Measurements from ENCODE around the gene TPI1.
"Not testable (repeated sequence)": the region's sequence is repeated elsewhere in the genome, so short reads cannot be mapped to it uniquely, and the experiment has no call there.

Gene TPI1

GRCh38 chr12:6869049-6870021, 2.0 kb downstream of the TPI1 start:
- no peak for DNase-seq (ENCODE audit: low read depth)

- DNase-seq (ENCODE audit: low read depth), result not testable (repeated sequence)
Observed at GRCh38 chr12:6870304-6870703, 3.0 kb downstream of the TPI1 start.

- no peak for DNase-seq (ENCODE audit: low read depth)
Observed at GRCh38 chr12:6871052-6871957, 4.0 kb downstream of the TPI1 start.

GRCh38 chr12:6872073-6873048, 5.0 kb downstream of the TPI1 start:
- DNase-seq (ENCODE audit: low read depth), result no peak

DNA sequence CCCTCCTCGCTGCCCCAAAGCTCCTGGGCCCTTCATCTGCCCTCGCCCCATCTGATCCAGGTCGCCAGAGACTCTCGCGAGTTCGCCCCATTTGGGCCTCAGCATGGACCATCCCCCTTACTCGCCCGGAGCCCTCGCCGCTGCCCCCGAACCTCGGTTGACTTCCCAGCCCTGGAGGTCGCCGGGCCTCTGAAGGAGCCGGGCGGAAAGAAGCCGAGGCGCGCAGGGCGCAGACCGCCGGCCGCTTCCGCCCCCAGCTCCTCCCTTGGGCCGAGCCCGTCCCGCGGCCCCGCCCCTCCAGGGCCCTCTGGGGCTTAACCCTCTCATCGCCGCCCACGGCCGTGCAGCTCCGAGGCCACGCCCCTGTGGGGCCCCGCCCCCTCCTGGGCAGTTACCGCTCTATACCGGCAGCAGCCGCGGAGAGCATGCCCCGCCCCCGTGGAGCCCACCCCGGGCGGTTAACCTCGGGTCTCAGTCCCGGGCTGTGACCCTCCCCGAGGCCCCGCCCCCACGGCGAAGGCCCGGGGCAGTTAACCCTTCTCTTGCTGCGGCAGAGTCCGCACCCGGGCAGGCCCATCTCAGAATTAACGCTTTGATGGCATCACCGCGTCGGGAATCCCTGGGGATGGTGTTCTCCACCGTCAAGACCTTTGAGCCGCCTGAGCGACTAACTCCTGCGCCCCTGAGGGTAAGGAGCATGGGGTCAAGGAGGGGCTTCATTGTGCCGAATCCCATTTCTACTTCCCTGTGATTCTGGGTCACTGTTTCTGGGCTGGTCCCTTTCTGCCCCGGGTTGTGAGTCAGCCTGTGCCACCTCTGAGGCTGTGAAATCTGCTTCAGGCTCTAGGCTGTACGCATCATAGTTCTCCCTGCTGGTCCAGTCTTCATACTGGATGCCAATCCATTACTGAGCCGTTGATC, 6.0 kb downstream of the TPI1 start, which contains the start of gene SPSB2:
Gene SPSB2, minus strand, starts transcription at position 210 of the 921 bp plus-strand sequence. CDS start 402 bp downstream, outside the sequence.
- peak; percentile 56 for DNase-seq (ENCODE audit: low read depth)

- not testable (repeated sequence) for DNase-seq (ENCODE audit: low read depth)
Observed at GRCh38 chr12:6874015-6874368, 6.7 kb downstream of the TPI1 start.

DNA sequence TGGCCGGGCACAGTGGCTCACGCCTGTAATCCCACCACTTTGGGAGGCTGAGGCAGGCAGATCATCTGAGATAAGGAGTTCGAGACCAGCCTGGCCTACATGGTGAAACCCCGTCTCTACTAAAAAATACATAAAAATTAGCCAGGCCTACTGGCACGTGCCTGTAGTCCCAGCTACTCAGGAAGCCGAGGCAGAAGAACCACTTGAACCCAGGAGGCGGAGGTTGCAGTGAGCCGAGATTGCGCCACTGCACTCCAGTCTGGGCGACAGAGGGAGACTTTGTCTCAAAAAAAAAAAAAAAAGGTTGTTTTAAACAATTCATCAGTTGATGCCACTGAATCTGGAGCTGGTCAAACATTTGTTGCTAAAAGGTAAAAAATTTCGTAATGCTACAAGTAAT, 12.5 kb downstream of the TPI1 start:
- not testable (repeated sequence) for DNase-seq (ENCODE audit: low read depth)

DNA sequence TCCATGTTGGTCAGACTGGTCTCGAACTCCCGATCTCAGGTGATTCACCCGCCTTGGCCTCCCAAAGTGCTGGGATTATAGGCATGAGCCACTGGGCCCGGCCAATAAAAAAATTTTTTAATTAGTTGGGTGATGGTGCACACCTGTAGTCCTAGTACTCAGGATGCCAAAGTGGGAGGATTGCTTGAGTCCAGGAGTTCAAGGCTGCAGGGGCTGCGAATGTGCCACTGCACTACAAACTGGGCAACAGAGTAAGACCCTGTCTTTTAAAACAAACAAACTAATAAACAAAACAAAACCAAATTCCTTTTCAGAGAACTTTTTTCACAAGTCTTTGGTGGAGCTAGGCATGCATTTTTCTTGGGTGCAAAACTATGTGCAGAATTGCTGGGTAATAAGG, 15.9 kb downstream of the TPI1 start:
- DNase-seq (ENCODE audit: low read depth), result no peak

DNA sequence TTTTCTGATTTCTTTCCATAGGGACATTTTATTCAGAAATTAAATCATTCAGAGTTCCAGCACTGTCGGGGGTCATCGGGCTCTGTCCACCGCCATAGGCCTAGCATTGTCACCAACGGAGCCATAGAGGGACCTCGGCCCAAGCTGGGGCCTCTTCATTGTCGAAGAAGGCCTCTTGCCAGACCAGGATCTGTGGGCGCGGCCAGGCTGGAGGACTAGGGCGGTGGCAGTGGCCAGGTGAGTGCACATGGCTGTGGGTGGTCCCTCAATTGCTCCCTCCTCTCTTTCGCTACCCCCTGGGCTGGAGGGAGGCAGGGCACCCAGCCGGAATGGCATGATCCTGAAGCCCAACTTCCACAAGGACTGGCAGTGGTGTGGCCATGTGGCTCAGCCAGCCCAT, 16.4 kb downstream of the TPI1 start:
- DNase-seq (ENCODE audit: low read depth), result no peak

DNA sequence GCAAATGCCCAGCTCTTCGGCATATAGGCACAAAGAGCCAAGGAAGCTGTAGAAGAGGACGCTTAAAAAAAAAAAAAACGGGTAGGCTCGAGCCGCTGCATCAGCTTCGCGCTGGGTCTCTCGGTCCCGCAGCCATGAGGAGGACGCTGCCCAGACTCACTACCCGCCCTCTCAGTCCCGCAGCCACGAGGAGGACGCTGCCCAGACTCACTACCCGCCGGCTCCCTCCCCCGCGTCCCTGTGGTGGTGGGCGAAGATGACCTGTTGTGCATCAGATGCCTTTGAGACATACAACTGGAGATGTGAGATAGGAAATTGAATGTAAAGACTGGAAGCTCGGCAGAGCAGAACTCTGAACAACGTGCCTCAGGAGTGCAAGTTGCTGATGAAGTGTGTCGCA, 17.2 kb downstream of the TPI1 start:
- DNase-seq (ENCODE audit: low read depth), result no peak

GRCh38 chr12:6886206-6886999, 19.1 kb downstream of the TPI1 start:
- not testable (repeated sequence) for DNase-seq (ENCODE audit: low read depth)

GRCh38 chr12:6887460-6887859, 20.1 kb downstream of the TPI1 start:
- no peak for DNase-seq (ENCODE audit: low read depth)

DNA sequence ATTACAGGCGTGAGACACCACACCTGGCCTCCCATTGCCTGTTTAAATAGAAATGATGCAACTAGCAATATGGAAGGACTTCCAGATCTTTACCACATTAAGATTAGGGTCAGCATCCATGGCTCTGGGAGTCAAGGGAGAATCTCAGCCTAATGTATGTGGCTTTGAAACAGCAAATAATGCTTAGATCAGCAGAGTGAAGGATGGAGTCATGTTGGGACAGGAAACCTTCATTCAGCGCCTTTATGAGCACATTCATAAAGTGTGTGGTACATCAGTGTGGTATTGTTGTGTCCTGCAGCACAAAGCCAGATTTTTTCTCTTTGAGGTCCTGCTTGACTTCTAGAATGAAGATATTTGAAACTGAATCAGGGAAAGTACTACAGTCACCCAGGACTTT, 21.0 kb downstream of the TPI1 start:
- DNase-seq (ENCODE audit: low read depth), result no peak

DNA sequence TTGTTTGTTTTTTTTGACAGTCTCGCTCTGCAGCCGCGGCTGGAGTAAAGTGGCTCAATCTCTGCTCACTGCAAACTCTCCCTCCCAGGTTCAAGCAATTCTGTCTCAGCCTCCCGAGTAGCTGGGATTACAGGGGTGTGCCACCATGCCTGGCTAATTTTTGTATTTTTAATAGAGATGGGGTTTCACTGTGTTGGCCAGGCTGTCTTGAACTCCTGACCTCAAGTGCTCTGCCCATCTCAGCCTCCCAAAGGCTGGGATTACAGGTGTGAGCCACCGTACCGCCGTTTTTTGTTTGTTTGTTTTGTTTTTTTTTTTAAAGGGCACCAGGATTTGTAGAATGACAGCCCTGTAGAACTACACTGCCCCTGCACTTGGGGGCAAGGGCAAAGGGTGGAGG, 21.5 kb downstream of the TPI1 start:
- DNase-seq (ENCODE audit: low read depth), result not testable (repeated sequence)

DNA sequence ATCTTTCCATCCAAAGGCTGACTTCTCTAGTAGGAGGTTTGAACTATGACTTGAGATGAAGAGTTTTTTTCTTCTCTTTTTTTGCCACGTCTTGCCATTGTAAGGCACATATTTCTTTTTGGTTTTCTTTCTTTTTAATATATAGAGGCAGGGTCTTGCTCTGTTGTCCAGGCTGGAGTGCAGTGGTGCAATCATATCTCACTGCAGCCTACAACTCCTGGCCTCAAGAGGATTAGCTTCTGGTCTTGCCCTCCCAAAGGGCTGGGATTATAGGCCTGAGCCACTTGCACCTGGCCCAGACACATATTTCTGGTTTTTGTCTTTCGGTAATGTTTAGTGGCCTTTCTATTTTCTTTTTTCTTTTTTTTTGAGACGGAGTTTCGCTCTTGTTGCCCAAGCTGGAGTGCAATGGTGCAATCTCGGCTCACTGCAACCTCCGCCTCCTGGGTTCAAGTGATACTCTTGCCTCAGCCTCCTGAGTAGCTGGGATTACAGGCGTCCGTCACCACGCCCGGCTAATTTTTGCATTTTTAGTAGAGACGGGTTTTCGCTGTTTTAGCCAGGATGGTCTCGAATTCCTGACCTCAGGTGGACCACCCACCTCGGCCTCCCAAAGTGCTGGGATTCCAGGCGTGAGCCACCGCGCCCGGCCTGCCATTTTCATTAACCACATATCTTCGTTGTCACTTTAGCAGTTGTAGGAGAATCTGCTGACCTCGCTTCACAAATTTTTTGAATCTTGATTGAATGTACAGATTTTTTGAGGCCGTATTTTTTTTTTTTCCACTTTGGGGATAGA, 22.6 kb downstream of the TPI1 start:
- DNase-seq (ENCODE audit: low read depth), result not testable (repeated sequence)

DNA sequence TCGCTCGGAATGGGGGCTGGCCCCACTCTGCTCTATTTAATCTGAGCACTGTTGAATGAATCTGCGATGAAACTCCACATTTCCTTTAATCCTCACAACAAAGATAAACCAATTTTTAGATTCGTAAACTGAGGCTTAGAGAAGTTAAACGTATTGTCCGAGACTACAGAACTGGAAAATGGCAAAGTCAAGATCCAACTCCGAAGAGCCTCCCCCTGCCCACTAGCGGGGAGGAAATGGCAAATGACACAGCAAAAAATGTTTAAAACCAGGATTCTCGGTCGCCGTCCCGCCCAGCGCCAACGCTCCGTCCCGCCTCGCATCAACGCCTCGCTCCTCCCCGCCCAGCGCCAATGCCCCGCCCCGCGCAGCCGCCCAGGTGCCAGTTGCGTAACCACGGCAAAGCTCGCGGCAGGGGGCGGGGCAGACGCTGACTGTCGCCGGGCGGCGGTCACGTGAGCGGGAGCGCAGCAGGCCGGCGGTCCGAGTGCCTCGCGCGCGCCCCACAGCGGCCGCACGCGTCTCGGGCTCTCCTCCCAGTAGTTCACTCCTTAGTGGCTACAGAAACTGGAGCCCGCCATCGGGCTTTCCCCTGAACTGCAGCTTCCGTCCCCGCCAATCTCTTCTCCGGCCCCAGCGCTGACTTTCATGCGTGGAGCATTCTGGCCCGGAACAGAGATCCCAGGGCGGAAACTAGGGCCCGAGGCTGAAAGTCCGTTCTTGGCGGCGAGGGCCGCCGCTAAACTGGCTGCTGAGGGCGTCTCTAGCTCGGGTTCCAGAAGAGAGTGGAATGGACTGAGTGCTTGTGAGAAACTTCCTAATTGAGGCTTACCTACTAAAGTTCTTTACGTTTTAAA, 23.7 kb downstream of the TPI1 start:
- DNase-seq (ENCODE audit: low read depth), result peak; percentile 59

GRCh38 chr12:6891646-6892001, 24.3 kb downstream of the TPI1 start:
- DNase-seq (ENCODE audit: low read depth), result no peak

GRCh38 chr12:6892683-6893082, 25.4 kb downstream of the TPI1 start:
- DNase-seq (ENCODE audit: low read depth), result not testable (repeated sequence)

Data from GM04503 (cell line).